ENCODE data around the gene MRGPRF.
"Not testable (repeated sequence)": the region's sequence is repeated elsewhere in the genome, so short reads cannot be mapped to it uniquely, and the experiment has no call there.

Gene MRGPRF

GRCh38 chr11:69002110-69002569 is 10.9 kb downstream of the MRGPRF start:
- no peak for DNase-seq

DNA sequence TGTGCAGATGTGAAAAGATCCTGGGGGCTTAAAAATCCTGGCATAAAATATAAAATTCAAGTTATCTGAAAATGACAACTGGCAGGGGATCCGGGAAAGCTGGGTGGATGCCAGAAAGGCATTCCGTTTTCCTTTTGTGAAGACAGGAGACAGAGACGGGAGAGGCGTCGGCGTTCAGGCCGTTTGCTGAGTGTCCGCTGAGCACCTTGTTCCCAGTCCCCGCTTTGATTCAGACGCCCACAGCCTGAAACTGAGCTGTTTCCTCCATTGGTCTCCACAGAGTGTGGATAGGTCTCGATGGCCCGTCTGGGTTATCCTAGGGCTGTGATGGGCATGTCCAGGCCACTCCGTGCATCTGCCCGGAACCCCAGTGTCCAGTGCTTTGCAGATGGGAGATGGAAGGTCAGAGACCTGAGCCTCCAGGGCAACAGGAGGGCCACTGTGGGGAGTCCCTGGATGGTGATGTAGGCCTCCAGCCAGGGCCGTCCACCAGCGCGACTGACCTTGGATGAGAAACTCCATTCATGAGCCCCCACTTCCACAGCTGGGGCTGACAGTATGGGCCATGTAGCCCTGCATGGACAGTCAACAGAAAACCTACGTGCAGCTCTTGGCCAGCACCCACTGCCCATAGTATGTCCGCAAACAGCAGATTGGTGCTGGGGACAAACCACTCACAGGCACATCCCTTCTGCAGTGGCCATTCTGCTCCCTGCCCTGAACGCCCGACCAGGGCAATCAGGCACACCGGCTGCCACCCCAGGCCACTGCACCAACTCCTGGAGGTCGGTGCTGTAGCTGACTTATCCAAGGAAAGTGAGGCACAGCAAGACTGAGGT is 11.6 kb downstream of the MRGPRF start:
- no peak for DNase-seq

- no peak for DNase-seq
Measured at GRCh38 chr11:69000831-69001242, 12.2 kb downstream of the MRGPRF start.

DNA sequence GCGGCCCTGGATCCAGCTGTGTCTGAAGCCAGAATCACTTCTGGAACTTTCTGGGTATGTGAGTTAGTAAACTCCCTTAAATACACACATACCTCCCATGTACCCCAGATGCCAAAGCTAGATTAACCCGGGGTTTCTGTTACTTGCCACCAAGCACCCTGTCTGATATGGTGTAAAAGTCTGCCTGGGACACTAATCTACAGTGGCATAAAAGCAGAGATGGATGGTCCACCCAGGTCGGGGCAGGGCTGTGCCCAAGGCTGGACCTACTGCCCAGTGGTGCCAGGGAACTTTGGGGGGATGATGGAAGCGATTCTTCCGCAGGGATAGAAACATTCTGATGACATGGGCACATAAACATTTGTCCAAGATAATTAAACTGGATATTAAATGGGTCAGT is 12.7 kb downstream of the MRGPRF start:
- DNase-seq: no peak

DNA sequence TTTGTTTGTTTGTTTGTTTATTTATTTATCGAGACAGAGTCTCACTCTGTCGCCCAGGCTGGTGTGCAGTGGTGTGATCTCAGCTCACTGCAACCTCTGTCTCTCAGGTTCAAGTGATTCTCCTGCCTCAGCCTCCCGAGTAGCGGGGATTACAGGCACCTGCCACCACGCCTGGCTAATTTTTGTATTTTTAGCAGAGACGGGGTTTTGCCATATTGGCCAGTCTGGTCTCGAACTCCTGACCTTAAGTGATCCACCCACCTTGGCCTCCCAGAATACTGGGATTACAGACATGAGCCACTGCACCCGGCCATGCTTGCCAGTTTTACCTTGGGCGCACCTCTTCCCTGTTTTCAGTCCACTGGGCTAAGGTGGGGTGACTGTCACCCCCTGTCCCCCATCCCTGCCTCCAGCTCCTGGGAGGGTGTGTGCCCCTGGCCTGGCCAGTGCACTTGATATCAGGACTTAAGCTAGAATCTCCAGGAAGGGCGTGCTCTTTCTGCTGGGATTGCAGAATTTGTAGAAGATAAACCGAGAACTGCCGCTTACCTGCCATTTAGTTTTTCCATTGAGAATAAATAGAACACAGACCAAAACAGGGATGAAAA is 13.2 kb downstream of the MRGPRF start:
- not testable (repeated sequence) for DNase-seq

- DNase-seq: no peak
Measured at GRCh38 chr11:68999093-68999747, 13.8 kb downstream of the MRGPRF start.

GRCh38 chr11:68998390-68998911 is 14.6 kb downstream of the MRGPRF start:
- peak; percentile 94 for DNase-seq

- DNase-seq: no peak
Measured at GRCh38 chr11:68997995-68998348, 15.1 kb downstream of the MRGPRF start.

GRCh38 chr11:68997124-68997994 is 15.7 kb downstream of the MRGPRF start:
- no peak for DNase-seq

GRCh38 chr11:68996376-68997123 is 16.5 kb downstream of the MRGPRF start:
- no peak for DNase-seq

GRCh38 chr11:68994894-68995285 is 18.2 kb downstream of the MRGPRF start:
- no peak for DNase-seq

DNA sequence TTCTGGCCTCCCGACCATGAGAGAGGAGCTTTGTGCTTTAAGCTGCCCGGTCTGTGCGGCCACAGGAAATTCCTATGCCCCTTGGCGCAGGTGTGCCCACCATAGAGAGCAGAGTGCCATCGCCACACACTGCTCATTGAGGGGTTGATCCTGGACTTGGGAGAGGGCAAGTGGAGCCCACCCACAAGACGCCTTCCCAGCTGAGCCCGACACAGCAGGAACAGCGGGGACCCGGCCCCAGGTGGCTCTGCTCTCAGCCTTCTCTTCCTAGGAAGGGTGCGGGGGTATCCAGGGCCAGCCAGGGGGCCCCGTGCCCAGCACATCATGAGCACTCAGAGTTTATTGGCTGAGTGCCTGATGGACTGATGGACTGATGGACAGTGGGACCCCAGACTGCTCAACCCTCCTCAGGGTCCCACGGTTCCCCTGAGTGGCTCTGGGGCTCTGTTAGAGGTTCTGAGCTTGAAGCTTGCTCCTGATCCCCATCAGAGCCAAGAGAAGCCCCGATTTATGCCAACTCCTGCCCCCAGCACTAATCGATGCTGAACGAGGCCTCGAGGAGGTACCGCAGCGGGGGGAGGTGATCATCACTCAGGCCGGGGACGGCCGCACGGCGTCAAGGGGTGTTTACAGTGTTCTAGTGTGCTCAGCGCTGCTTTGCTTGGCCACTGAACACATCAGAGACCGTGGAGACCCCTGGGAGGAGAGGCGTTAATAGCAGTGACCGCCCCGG is 18.7 kb downstream of the MRGPRF start:
- DNase-seq: no peak

- DNase-seq: no peak
Measured at GRCh38 chr11:68993546-68993945, 19.5 kb downstream of the MRGPRF start.

DNA sequence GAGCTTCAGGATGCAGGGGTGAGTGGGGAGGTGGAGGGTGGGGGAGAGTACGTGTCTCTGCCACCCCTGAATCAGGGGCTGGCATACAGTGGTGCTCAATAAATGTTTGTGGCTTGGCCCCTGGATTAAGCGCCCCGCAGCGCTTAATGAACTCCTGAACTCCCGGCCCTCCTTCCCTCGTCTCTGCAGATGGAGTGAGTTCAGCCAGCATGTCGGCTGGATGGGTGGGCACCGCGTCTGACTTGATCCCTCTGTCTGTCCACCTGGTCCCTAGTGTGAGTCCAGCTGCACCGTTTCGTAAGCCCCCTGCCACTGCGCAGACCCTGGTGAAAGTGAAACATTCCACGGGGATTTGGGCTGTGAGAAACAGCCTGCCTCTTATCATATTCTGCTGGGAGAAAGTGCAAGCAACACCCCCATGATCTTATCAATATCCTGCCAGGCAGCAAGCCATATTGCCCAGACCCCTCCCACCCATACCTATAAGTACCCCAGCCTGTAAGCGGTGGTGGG is 20.2 kb downstream of the MRGPRF start:
- DNase-seq: no peak

DNA sequence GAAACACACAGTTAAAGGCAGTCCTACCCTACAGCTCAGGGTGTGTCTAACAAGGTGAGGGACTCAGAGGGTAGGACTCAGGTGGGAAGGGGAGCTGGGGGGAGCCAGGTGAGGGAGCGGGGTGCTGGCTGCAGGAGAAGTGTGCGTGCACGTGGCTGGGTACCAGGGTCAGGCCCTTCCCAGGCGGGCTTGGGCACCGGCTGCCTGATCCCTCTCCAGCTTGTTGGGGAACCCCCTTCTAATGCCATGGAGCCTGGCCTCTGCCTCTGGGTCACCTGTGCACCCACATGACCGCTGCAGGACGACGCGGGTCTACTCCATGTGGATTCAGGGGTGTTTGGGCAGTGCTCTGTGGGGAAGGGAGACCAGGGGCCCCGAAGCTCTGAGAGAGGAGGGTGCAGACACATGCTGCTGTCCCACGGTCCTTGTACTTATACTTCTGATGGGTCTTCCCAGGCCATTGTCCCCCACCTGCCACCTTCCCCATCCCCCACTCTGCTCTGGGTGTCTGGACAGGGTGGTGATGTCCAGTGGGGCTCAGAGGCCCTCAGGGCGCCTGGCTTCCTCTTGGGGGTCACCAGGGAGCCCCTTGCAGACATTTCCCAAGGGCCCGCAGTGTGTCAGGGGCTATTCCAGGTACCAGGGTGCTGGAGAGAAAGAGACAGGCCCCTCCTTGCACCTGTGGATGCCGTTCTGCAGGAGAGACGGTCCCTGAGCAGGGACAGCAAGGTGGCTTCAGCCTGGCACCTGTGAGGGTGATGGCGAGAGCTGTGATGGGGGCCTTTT is 21.9 kb downstream of the MRGPRF start:
- no peak for DNase-seq

- no peak for DNase-seq
Measured at GRCh38 chr11:68989936-68990606, 23.0 kb downstream of the MRGPRF start.

DNA sequence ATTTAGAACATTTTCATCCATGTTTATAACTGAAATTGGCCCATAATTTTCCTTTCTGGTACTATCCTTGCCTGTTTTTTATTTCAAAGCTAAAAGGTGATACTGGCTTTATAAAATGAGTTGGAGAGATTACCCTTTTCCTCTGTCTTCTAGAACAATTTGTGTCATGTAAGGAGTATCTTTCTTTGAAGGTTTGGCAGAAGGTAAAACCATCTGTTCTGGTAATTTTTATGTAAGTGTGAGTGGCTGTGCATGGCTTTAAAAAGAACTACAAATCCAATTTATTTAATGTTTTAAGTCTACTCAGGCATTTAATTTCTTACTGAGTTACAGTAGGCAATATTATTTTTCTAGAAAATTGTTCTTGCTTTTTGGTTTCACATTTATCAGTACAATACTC is 24.6 kb downstream of the MRGPRF start:
- no peak for DNase-seq

DNA sequence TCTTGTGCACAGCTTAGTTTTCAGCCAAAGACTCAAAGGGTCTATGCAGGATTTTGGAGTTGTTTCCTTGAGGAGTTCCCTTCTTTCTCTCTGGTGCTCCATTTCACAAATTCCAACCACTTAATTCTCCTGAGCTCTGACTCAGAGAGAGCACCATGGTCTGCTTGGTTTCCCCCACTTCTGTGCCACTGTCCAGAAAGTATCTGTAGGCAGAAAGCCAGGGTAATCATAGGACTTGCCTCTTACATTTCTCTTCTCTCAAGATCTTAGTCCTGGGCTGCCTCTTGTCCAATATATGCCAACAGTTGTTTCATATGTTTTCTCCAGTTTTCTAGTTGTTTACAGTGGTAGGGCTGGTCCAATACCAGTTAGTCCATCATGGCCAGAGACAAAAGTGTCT is 25.8 kb downstream of the MRGPRF start:
- no peak for DNase-seq

GRCh38 chr11:68983801-68984200 is 29.2 kb downstream of the MRGPRF start:
- DNase-seq: no peak

DNA sequence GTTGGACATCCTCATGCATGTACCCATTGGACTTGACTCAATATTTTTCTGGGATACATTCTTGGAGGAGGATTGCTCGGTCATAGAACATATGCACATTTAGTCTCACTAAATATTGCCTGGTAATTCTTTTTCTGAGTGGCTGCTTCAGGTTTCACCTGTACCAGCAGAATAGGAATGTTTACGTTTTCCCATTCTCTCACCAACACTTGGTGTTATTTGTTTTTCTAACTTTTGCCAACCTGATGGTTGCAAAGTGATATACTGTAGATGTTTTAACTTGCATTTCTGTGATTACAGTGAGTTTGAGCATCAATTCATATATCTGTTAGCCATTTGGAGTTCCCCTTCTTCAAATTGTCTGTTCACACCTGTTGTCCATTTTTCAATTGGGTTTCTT is 30.9 kb downstream of the MRGPRF start:
- no peak for DNase-seq
